HUES48 (cell line): ENCODE measurements around the gene CFP.
A peak's percentile ranks its signal among the peaks of the same experiment; 100 is the strongest.
"Not testable (repeated sequence)": the region's sequence is repeated elsewhere in the genome, so short reads cannot be mapped to it uniquely, and the experiment has no call there.

Experiments
- H3K27ac ChIP-seq: one replicate; pipeline ENCODE4 v1.7.0; 2013; ENCODE audit warnings: low read depth, low read length, inconsistent platforms
- H3K27me3 ChIP-seq: 2 replicates; pipeline ENCODE4 v1.6.1; 2013; ENCODE audit warnings: mild to moderate bottlenecking, low read length; ENCODE audit not compliant: control insufficient read depth, insufficient read depth
- H3K36me3 ChIP-seq: 2 replicates; pipeline ENCODE4 v1.6.1; 2013; ENCODE audit warnings: low read length; ENCODE audit not compliant: control insufficient read depth, insufficient read depth
- H3K4me1 ChIP-seq: 2 replicates; pipeline ENCODE4 v1.6.1; 2013; ENCODE audit warnings: mild to moderate bottlenecking, low read length; ENCODE audit not compliant: control insufficient read depth, insufficient read depth
- H3K4me3 ChIP-seq: 2 replicates; pipeline ENCODE4 v1.5.1; 2013; ENCODE audit warnings: mild to moderate bottlenecking, low read depth, low read length
- H3K9ac ChIP-seq: 2 replicates; pipeline ENCODE4 v1.6.1; 2013; ENCODE audit warnings: mild to moderate bottlenecking, low read depth, low read length, moderate library complexity
- H3K9me3 ChIP-seq: 2 replicates; pipeline ENCODE4 v1.6.1; 2013; ENCODE audit warnings: low read length; ENCODE audit not compliant: control insufficient read depth, insufficient read depth

The CFP gene

GRCh38 chrX:47629419-47630200, at the start of gene CFP:
CFP (minus strand) TSS chrX:47629930; CDS start chrX:47629844, 86 bp downstream.
- Histone ChIP-seq H3K27me3 (no peaks in the 10 kb centered on the region), H3K9me3 (peaks cover 47% of the 10 kb centered on the region), H3K4me3 (no peak within 1 kb of the TSS), H3K36me3 (peaks cover 3% of the 10 kb centered on the region; the same call in 1 of the 2 replicates), H3K4me1 (no peaks in the 10 kb centered on the region; the same call in 1 of the 2 replicates), H3K9ac (no peak within 1 kb of the TSS), H3K27ac (no peak within 1 kb of the TSS)

GRCh38 chrX:47675959-47676859, 46.5 kb upstream of the CFP start:
- H3K9me3 ChIP-seq: peaks cover 35% of the 10 kb centered on the region; the same call in 1 of the 2 replicates
- H3K9ac ChIP-seq, H3K36me3 ChIP-seq, H3K27ac ChIP-seq, H3K4me1 ChIP-seq, H3K4me3 ChIP-seq, H3K27me3 ChIP-seq: not testable (repeated sequence)

DNA sequence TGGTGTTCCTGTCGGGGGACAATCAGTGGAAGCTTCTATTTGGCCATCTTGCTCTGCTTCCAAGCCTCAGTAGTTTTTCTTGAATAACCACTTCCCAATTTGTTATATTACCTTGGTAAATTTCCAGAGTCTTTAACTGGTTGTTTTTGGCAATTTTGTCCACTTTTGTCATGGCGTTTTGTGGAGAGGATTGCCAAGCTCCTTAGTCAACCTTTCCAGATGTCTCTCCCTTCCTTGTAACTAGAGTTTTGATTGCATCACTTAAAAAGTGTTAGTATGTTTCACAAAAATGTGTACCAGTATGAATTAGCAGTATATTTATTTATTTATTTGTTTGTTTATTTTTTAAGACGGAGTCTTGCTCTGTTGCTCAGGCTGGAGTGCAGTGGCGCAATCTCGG, 45.0 kb upstream of the CFP start:
- Histone ChIP-seq H3K9me3 (peaks cover 34% of the 10 kb centered on the region; the same call in 1 of the 2 replicates), H3K27ac (no peak overlapping the region), H3K36me3 (no peaks in the 10 kb centered on the region), H3K4me1 (no peaks in the 10 kb centered on the region), H3K9ac (no peak overlapping the region), H3K4me3 (no peak overlapping the region), H3K27me3 (no peaks in the 10 kb centered on the region)

GRCh38 chrX:47665797-47666196, 36.1 kb upstream of the CFP start:
- H3K9me3 ChIP-seq: peaks cover 15% of the 10 kb centered on the region
- H3K27ac ChIP-seq, H3K4me1 ChIP-seq, H3K27me3 ChIP-seq, H3K36me3 ChIP-seq, H3K4me3 ChIP-seq, H3K9ac ChIP-seq: not testable (repeated sequence)

DNA sequence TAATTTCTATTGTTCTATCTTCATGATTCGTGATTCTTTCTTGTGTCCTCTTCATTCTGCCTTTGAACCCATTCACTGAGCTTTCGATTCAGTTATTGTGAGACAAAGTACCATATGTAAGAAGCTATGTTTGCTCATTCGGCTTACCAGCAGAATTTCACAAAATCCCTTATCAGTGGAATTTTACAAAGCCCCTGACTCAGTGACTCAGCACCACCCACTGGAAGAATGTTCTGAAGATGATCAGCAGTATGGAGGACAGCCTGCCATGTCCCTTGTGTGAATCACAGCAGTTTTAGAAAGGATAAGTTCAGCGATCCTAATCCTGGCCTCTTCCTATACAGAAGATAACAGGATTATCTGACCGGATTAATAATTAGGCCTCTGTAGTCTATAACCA, 35.0 kb upstream of the CFP start:
- Histone ChIP-seq H3K9ac (no peak overlapping the region), H3K27ac (no peak overlapping the region), H3K4me3 (no peak overlapping the region), H3K27me3 (no peaks in the 10 kb centered on the region), H3K4me1 (no peaks in the 10 kb centered on the region), H3K36me3 (no peaks in the 10 kb centered on the region), H3K9me3 (peaks cover 17% of the 10 kb centered on the region)

GRCh38 chrX:47662144-47662657, 32.5 kb upstream of the CFP start:
- Histone ChIP-seq H3K27me3 (no peaks in the 10 kb centered on the region), H3K9ac (no peak overlapping the region), H3K4me3 (no peak overlapping the region), H3K27ac (no peak overlapping the region), H3K4me1 (no peaks in the 10 kb centered on the region), H3K9me3 (peaks cover 28% of the 10 kb centered on the region), H3K36me3 (peaks cover 3% of the 10 kb centered on the region; the same call in 1 of the 2 replicates)

DNA sequence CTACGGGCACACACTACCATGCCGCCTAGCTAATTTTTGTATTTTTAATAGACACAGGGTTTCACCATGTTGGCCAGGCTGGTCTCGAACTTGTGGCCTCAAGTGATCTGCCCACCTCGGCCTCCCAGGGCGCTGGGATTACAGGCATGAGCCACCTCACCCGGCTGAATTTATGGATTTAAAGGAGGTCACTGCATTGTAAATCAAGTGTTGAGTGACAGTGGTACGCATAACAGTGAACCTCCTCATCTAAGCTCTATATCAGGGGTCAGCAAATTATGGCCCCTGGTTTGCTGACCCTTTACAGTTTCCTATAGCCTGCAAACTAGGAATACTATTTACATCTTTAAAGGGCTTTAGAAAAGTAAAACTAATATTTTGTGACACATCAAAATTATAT, 31.8 kb upstream of the CFP start:
- no peaks in the 10 kb centered on the region for H3K4me1 ChIP-seq
- peaks cover 10% of the 10 kb centered on the region for H3K36me3 ChIP-seq
- H3K27me3 ChIP-seq: no peaks in the 10 kb centered on the region
- no peak overlapping the region for H3K9ac ChIP-seq
- no peak overlapping the region for H3K4me3 ChIP-seq
- H3K9me3 ChIP-seq: peaks cover 30% of the 10 kb centered on the region
- no peak overlapping the region for H3K27ac ChIP-seq

DNA sequence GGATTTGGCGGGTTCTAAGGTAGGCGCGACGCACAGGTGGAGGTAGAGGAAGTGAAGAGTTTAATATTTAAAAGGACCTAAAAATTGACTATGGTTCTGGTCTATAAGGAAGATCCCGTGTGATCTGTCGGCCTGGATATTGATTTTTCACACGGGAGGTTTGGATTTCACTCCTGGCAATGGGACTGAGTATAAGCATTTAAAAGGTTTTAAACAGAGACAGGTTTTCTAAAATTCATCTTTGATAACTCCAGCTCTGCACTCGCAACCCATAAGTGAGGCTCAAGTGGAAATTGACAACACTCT, 29.6 kb upstream of the CFP start:
- Histone ChIP-seq H3K9me3 (peaks cover 29% of the 10 kb centered on the region), H3K27ac (no peak overlapping the region), H3K4me1 (no peaks in the 10 kb centered on the region), H3K9ac (no peak overlapping the region), H3K4me3 (peak overlapping the region; percentile 94), H3K27me3 (no peaks in the 10 kb centered on the region), H3K36me3 (peaks cover 26% of the 10 kb centered on the region)

GRCh38 chrX:47658684-47659420, 29.1 kb upstream of the CFP start, which contains the start of gene UXT:
UXT (minus strand) TSS chrX:47659180; CDS start chrX:47658927, 253 bp downstream.
- Histone ChIP-seq H3K27ac (peak within 1 kb of the TSS; percentile 99), H3K9ac (peak within 1 kb of the TSS; percentile 98), H3K4me1 (no peaks in the 10 kb centered on the region), H3K27me3 (no peaks in the 10 kb centered on the region), H3K4me3 (peak within 1 kb of the TSS; percentile 94), H3K36me3 (peaks cover 26% of the 10 kb centered on the region), H3K9me3 (peaks cover 32% of the 10 kb centered on the region)

DNA sequence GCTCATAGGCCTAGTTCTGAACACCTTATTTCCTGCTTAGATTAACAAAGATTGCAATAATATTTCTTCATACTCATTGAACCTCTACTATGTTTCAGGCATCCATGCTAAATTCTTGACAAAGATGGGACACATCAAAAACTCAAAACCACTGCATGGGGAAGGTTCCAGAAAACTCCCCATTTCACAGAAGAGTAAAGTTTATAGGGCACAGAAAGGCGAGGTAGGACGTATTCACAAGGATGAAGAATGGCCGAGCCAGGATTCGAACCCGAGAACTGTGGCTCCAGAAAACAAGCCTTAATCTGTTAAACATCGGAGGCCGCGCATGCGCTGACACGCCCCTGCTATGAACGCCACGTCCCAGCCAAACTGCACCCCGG, 28.6 kb upstream of the CFP start:
- Histone ChIP-seq H3K4me1 (no peaks in the 10 kb centered on the region), H3K9ac (peak overlapping the region; percentile 75), H3K4me3 (peak overlapping the region; percentile 94), H3K27ac (peak overlapping the region; percentile 99), H3K27me3 (no peaks in the 10 kb centered on the region), H3K36me3 (peaks cover 30% of the 10 kb centered on the region), H3K9me3 (peaks cover 38% of the 10 kb centered on the region)
